ENCODE data around the gene KRTAP10-5.

Gene KRTAP10-5

GRCh38 chr21:44547656-44548331 lies 32.6 kb downstream of the KRTAP10-5 start:
- DNase-seq: no peak

DNA sequence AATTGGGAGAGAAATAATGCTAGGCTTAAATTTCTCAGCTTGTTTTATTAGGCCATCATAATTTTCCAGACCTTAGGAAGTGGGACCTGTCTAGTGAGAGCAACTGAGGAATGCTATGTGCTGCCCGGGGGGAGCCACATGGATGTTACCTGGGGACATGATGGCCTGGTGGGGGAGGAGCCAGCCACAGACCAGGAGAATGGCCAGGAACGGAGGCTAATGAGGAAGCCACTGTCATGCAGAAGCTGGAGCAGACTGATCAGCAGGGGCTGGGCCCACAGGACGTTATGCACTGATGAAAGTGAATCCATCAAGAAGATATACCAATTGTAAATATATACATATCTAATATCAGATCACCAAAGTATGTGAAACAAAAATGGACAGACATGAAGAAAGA lies 35.8 kb downstream of the KRTAP10-5 start:
- no peak for DNase-seq

DNA sequence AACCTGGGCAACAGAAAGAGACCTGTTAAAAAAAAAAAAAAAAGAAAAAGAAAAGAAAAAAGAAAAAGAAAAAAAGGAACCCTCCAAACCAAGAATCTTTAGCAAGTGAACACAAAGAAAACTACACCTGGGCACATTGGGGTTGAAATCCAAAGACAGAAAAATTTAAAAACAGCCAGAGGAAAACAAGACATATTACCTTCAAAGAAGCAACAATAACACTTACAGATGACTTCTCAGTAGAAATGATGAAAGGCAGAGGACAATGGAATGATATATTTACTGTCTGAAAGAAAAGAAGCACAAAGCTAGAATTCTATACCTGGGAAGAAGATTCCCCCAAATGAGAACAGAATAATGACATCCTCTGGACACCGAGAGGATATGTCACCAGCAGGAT lies 37.7 kb downstream of the KRTAP10-5 start:
- no peak for DNase-seq

GRCh38 chr21:44540741-44541288 lies 39.6 kb downstream of the KRTAP10-5 start:
- DNase-seq: no peak

GRCh38 chr21:44539991-44540666 lies 40.3 kb downstream of the KRTAP10-5 start, which contains the start of gene KRTAP10-1:
Gene KRTAP10-1, minus strand, starts transcription at chr21:44540195. Its CDS starts 45 bp downstream, at chr21:44540150.
- DNase-seq: no peak

- no peak for DNase-seq
These were observed 41.4 kb downstream of the KRTAP10-5 start for GRCh38 chr21:44539046-44539445.

GRCh38 chr21:44537930-44538911 lies 42.2 kb downstream of the KRTAP10-5 start:
- DNase-seq: no peak

DNA sequence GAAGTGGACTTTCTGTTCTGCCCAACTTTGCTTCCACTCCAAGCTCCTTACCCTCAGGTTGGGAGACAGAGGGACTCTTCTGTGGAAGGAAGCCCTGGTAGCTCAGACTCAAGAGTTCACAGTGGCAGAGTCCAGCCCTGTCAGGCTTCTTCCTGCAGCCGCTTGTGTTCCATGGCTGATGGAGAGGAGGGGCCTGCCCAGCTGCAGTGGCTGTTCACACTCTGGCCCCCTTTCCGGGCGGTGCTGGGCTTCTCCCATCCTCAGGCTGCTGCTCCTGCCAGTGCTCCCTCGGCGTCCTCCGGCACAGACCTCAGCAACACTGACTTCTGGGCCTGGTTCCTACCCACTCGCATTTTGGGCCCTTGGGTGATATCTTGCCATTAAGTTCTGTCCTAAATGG lies 44.4 kb downstream of the KRTAP10-5 start:
- no peak for DNase-seq

DNA sequence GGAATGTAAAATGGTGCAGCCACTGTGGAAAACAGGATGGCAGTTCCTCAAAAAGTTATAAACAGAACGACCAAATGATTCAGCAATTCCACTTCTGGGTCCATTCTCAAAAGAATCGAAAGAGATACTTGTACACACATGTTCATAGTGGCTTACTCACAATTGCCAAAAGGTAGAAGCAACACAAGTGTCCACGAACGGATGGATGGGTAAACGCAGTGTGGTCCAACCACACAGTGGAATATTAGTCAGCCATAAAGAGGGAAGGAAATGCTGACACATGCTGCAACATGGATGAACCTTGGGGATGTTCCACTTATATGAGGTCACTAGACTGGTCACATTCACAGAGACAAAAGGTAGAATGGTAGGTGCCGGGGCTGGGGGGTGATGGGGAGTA lies 45.7 kb downstream of the KRTAP10-5 start:
- no peak for DNase-seq

- no peak for DNase-seq
These were observed 46.3 kb downstream of the KRTAP10-5 start for GRCh38 chr21:44533891-44534627.

DNA sequence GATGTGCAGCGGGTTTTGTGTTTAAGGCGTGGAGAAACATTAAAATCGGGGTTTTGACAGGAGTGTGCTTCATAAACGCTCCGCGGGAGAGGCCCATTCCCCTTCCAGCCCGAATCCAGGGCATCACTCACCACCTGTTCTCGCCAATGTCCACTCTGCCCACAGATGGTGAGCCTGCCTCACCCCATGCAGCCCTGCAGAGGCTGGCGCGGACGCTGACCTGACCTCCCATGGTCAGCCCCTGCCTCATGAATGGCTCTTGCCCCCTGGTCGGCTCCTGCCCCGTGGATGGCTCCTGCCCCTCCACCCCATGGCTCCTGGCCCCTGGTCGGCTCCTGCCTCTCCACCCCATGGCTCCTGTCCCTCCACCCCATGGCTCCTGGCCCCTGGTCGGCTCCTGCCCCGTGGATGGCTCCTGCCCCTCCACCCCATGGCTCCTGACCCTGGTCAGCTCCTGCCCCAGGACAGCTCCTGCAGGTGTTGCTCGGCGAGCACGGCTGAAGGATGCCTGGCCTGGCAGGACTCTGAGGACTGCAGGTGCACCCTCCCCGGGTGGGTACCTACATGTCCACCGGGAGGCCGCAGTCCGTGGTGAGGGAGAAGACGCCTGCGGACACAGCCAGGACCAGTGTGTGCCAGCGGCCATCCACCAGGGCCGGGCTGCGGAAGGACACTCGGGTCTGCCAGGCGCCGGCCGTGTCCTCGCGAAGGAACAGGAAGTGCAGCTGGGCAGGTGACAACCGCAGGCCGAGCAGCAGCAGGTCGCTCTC lies 47.1 kb downstream of the KRTAP10-5 start:
- no peak for DNase-seq

DNA sequence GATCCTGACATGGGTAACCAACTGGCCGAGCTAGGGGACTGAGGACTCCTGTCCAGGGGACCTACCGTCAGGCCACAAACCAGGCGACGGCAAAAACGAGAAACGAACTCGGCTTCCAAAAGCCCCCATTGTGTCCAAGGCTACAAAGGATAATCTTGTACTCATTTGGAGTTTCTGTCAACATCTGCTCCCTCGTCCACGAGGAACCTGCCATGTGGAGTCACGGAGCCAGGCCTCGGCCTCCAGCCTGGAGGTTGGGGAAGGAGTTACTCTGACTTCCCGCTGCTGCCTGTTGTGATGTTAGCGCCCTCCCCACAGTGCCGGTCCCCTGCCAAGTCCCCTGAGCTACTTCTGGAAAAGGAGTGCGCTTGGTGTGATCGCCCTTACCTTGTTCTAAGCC lies 47.7 kb downstream of the KRTAP10-5 start:
- no peak for DNase-seq

GRCh38 chr21:44531606-44532564 lies 48.5 kb downstream of the KRTAP10-5 start:
- DNase-seq: no peak

DNA sequence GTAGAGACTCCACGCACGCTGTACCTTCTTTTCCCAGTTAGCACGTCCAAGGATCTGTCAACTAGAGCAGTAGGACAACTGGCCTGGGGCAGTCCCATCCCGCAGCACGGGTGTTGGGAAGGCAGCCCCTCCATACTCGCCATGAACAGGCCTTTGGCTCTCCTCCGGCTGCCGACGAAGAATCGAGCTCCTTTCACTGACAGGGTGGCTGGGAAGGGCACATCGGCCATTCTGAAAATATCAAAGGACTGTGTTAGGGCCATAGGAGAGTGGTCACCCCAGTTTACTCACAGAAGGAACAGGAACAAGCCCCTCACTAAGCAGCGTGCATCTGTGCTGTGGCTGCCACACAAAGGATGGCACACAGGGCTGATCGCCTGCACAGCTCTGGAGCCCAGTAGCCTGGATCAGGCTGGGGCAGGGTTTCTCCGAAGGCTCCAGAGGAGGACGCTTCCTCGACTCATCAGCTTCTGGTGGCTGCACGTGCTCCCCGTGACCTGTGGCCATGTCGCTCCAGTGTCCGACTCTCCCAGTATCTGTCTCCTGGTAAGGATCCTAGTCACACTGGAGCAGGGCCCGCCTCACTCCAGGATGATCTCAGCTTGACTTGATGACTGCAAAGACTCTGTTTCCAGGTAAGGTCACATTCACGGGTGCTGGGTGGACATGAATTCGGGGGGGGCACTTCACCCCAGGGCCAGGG lies 49.4 kb downstream of the KRTAP10-5 start:
- DNase-seq: no peak

DNA sequence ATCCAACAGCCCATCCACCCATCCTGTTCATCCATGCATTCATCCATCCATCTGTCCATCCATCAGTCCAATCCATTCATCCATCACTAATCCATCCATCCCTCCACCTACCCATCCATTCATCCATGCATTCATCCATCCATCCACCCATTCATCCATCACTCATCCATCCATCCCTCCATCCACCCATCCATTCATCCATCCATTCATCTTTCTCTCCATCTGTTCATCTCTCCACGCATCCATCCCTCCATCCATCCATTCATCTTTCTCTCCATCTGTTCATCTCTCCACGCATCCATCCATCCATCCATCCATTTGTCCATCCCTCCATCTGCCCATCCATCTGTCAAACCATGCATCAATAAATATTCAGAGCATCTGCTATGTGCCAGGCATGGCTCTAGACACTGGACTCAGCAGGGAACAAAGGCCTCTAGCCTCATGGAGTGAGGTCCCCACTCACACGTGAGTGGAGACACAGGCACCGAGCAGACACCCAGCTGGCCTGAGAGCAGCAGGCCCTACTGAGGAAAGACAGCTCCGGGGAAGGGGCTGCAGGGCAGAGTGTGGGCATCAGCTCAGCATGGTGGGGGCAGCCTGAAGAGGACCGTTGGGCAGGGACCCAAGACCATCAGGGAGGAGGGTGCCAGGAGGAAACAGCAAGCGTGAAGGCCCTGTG lies 50.0 kb downstream of the KRTAP10-5 start:
- DNase-seq: no peak

GRCh38 chr21:44529503-44530125 lies 50.8 kb downstream of the KRTAP10-5 start:
- no peak for DNase-seq
